H1 (cell line): ENCODE measurements around the gene ATP6V0D1. TPM values are rescaled to one million over a fixed set of nuclear protein-coding genes. Genes with fewer than 3 reads are reported as not detected.
A peak's percentile ranks its signal among the peaks of the same experiment; 100 is the strongest.

ENCODE experiments used
- CTCF ChIA-PET: fragments of 300-600 bp; sonication (Branson Sonifier 250); formaldehyde crosslinking; loops from one replicate; lab custom pipeline; 2021; ENCODE audit not compliant: partially characterized antibody; lab: Charles Lee
- POLR2A ChIA-PET: fragments of 300-600 bp; sonication (Branson Sonifier 250); formaldehyde crosslinking; loops from one replicate; lab custom pipeline; 2021; ENCODE audit warnings: inconsistent platforms; ENCODE audit not compliant: partially characterized antibody; lab: Charles Lee
- DNase-seq, 2 experiments: peaks; one replicate each; pipeline versions ENCODE4 v3.0.0 to v3.0.0-alpha.2; 2010 to 2022; ENCODE audit warnings: low spot score in 2 of 2, low read depth in 1 of 2, mixed read lengths in 1 of 2
- FAIRE-seq: peaks from 2 replicates; lab custom pipeline; 2011; peaks lifted over from hg19 to GRCh38; lab: Jason Lieb, UNC
- H2AFZ ChIP-seq: 2 replicates; pipeline ENCODE4 v1.8.1; 2012; ENCODE audit warnings: low read length, inconsistent platforms
- H2AK5ac ChIP-seq: 2 replicates; pipeline ENCODE4 v1.6.1; 2013; ENCODE audit warnings: low read depth, low read length
- H2BK120ac ChIP-seq: replicated peaks from 2 replicates; pipeline ENCODE3; 2013; ENCODE audit warnings: low read depth, low read length, inconsistent platforms
- H2BK12ac ChIP-seq: 2 replicates; pipeline ENCODE4 v1.6.1; 2013; ENCODE audit warnings: low read depth, low read length
- H2BK15ac ChIP-seq: 2 replicates; pipeline ENCODE4 v1.6.1; 2013; ENCODE audit warnings: low read length
- H2BK20ac ChIP-seq: 2 replicates; pipeline ENCODE4 v1.6.1; 2013; ENCODE audit warnings: low read length
- H2BK5ac ChIP-seq: 2 replicates; pipeline ENCODE4 v1.6.1; 2013; ENCODE audit warnings: low read depth, low read length
- H3K14ac ChIP-seq: 2 replicates; pipeline ENCODE4 v1.6.1; 2013; ENCODE audit warnings: inconsistent platforms; ENCODE audit not compliant: insufficient read length
- H3K18ac ChIP-seq: 2 replicates; pipeline ENCODE4 v1.6.1; 2013; ENCODE audit warnings: low read length; ENCODE audit errors: extremely low read depth
- H3K23ac ChIP-seq: 2 replicates; pipeline ENCODE4 v1.6.1; 2013; ENCODE audit warnings: inconsistent platforms; ENCODE audit not compliant: insufficient read length
- H3K23me2 ChIP-seq: 2 replicates; pipeline ENCODE4 v1.6.1; 2013; ENCODE audit warnings: low read depth, low read length
- H3K27ac ChIP-seq: 2 replicates; pipeline ENCODE4 v1.6.1; 2011; ENCODE audit warnings: low read depth, low read length, inconsistent platforms
- H3K27me3 ChIP-seq, 4 experiments: replicated peaks in 1 of 4; 1 replicate in 1 of 4; 2 replicates in 3 of 4; pipeline versions ENCODE4 v1.6.1 to v1.8.1; 2011 to 2013; ENCODE audit warnings: low read length in 3 of 4, mild to moderate bottlenecking in 3 of 4, inconsistent platforms in 2 of 4, mixed read lengths in 2 of 4, moderate library complexity in 1 of 4; ENCODE audit not compliant: control insufficient read depth in 3 of 4, insufficient read depth in 3 of 4; ENCODE audit errors: extremely low read depth in 1 of 4
- H3K36me3 ChIP-seq, 4 experiments: 2 replicates each; pipeline versions ENCODE4 v1.6.1 to v1.8.1; 2011 to 2013; ENCODE audit warnings: mild to moderate bottlenecking in 4 of 4, low read length in 3 of 4, moderate library complexity in 2 of 4, control low read depth in 1 of 4, inconsistent platforms in 1 of 4; ENCODE audit not compliant: insufficient read depth in 4 of 4, control insufficient read depth in 2 of 4
- H3K4ac ChIP-seq: replicated peaks from 2 replicates; pipeline ENCODE3; 2013; ENCODE audit warnings: low read length, low read depth, mixed read lengths, inconsistent platforms; ENCODE audit not compliant: insufficient read length
- H3K4me1 ChIP-seq, 4 experiments: replicated peaks in 1 of 4; 1 replicate in 1 of 4; 2 replicates in 3 of 4; pipeline versions ENCODE4 v1.6.1 to v1.8.1; 2011 to 2013; ENCODE audit warnings: low read length in 3 of 4, inconsistent platforms in 2 of 4, mixed read lengths in 1 of 4; ENCODE audit not compliant: insufficient read depth in 4 of 4, control insufficient read depth in 3 of 4
- H3K4me2 ChIP-seq, 2 experiments: 2 replicates each; pipeline versions ENCODE4 v1.6.1 to v1.8.1; 2011 to 2013; ENCODE audit warnings: low read depth in 2 of 2, low read length in 2 of 2, control low read depth in 1 of 2, inconsistent platforms in 1 of 2, mild to moderate bottlenecking in 1 of 2; ENCODE audit not compliant: insufficient read depth in 1 of 2
- H3K4me3 ChIP-seq, 4 experiments: fragments of 200-600, 300-600 bp in 1 of 4; sonication (generic), shearing (Covaris generic), sonication (Bioruptor Twin) in 1 of 4; 2 replicates each; pipeline versions ENCODE4 v1.5.1 to v1.8.1; 2011 to 2016; ENCODE audit warnings: low read length in 4 of 4, low read depth in 3 of 4, control low read depth in 2 of 4, inconsistent platforms in 2 of 4, mild to moderate bottlenecking in 2 of 4, mixed read lengths in 1 of 4, moderate library complexity in 1 of 4; ENCODE audit not compliant: insufficient read depth in 2 of 4; ENCODE audit errors: extremely low read depth in 1 of 4
- H3K56ac ChIP-seq: replicated peaks from 2 replicates; pipeline ENCODE3; 2013; ENCODE audit warnings: low read depth, mild to moderate bottlenecking, mixed read lengths, low read length, inconsistent platforms; ENCODE audit not compliant: insufficient read length
- H3K79me1 ChIP-seq: 2 replicates; pipeline ENCODE4 v1.6.1; 2013; ENCODE audit warnings: low read depth, low read length, control low read depth
- H3K79me2 ChIP-seq, 2 experiments: 2 replicates each; pipeline versions ENCODE4 v1.6.1 to v1.8.1; 2012 to 2013; ENCODE audit warnings: low read length in 2 of 2, mild to moderate bottlenecking in 2 of 2, inconsistent platforms in 1 of 2; ENCODE audit not compliant: insufficient read depth in 2 of 2, control insufficient read depth in 1 of 2
- H3K9ac ChIP-seq, 4 experiments: replicated peaks in 1 of 4; 1 replicate in 1 of 4; 2 replicates in 3 of 4; pipeline versions ENCODE4 v1.6.1 to v1.8.1; 2011 to 2013; ENCODE audit warnings: low read depth in 3 of 4, low read length in 3 of 4, control low read depth in 2 of 4, mild to moderate bottlenecking in 2 of 4, moderate library complexity in 2 of 4, inconsistent platforms in 1 of 4; ENCODE audit errors: extremely low read depth in 1 of 4
- H3K9me3 ChIP-seq, 2 experiments: 2 replicates each; pipeline versions ENCODE4 v1.6.1 to v1.8.1; 2012 to 2013; ENCODE audit warnings: mild to moderate bottlenecking in 2 of 2, moderate library complexity in 2 of 2, control low read depth in 1 of 2, inconsistent platforms in 1 of 2, low read depth in 1 of 2, low read length in 1 of 2, mixed read lengths in 1 of 2; ENCODE audit not compliant: insufficient read depth in 2 of 2
- H4K20me1 ChIP-seq, 2 experiments: replicated peaks in 1 of 2; 2 replicates each; pipeline versions ENCODE3 to v1.8.1; 2011 to 2013; ENCODE audit warnings: inconsistent platforms in 2 of 2, low read length in 2 of 2, mild to moderate bottlenecking in 1 of 2; ENCODE audit not compliant: insufficient read depth in 2 of 2, control insufficient read depth in 1 of 2
- H4K5ac ChIP-seq: 2 replicates; pipeline ENCODE4 v1.6.1; 2013; ENCODE audit warnings: low read length, low read depth, mixed read lengths, inconsistent platforms; ENCODE audit not compliant: insufficient read length
- H4K8ac ChIP-seq: 2 replicates; pipeline ENCODE4 v1.8.0; 2013; ENCODE audit warnings: mild to moderate bottlenecking, moderate library complexity, low read length, inconsistent platforms; ENCODE audit not compliant: insufficient read depth; ENCODE audit errors: extremely low read depth
- H4K91ac ChIP-seq: replicated peaks from 2 replicates; pipeline ENCODE3; 2013; ENCODE audit warnings: low read length, mixed read lengths, inconsistent platforms; ENCODE audit not compliant: insufficient read length
- EZH2 ChIP-seq: fragments of 200-600 bp; sonication (generic); IDR thresholded peaks from 2 replicates; pipeline ENCODE4 v1.7.1; 2012; ENCODE audit warnings: low read depth, mild to moderate bottlenecking, moderate library complexity, low read length, inconsistent platforms; ENCODE audit not compliant: severe bottlenecking
- KDM4A ChIP-seq: IDR thresholded peaks from one replicate; pipeline ENCODE4 v1.7.1; 2012; ENCODE audit warnings: low read depth, mild to moderate bottlenecking, moderate library complexity, low read length, inconsistent platforms; ENCODE audit not compliant: severe bottlenecking
- RAD21 ChIP-seq, 2 experiments: IDR thresholded peaks in 1 of 2; conservative IDR thresholded peaks in 1 of 2; 2 replicates each; pipeline ENCODE4 v1.6.1; 2011; ENCODE audit warnings: low read depth in 2 of 2, low read length in 2 of 2, improper control_type of control experiment in 1 of 2, inconsistent platforms in 1 of 2, mild to moderate bottlenecking in 1 of 2, moderate library complexity in 1 of 2
- WGBS, 2 experiments: shearing (Covaris generic) in 1 of 2; methylation state at CpG; one replicate each; pipeline versions ENCODE4 v1.1.6 to v1.1.7; 2013 to 2015; ENCODE audit warnings: low lambda C conversion rate in 2 of 2, mixed read lengths in 2 of 2, inconsistent platforms in 1 of 2, low coverage in 1 of 2, missing lambda C conversion rate in 1 of 2; ENCODE audit not compliant: insufficient replicate concordance in 2 of 2, insufficient coverage in 1 of 2, insufficient read length in 1 of 2; ENCODE audit errors: extremely low coverage in 1 of 2, missing lambda C conversion rate in 1 of 2; 5-methylcytosine and 5-hydroxymethylcytosine counted together
- polyA plus RNA-seq, 7 experiments: library from polyadenylated mRNA; depleted of rRNA in 3 of 7; stranded (reverse) in 5 of 7; unstranded in 2 of 7; fragments of >200 nt in 5 of 7; fragments of 200-250 nt in 2 of 7; gene quantifications; 1 replicate in 5 of 7; 2 replicates in 1 of 7; 4 replicates in 1 of 7; pipeline versions ENCODE4 v1.2.1 to v1.2.3, GENCODE V29; 2011 to 2013; ENCODE audit warnings: missing spikeins in 2 of 7, mixed read lengths in 2 of 7
- total RNA-seq: library from RNA; stranded (reverse); fragmentation: NEBNext Ultra II Directional; extraction: Animal tissue kit (Norgen Biotek cat#: 25700); gene quantifications from 2 replicates; pipeline ENCODE4 v1.2.1, GENCODE V29; 2021

Gene ATP6V0D1
- total and polyA plus RNA-seq, 2 of the 8 experiments (the other 6 are each of a cell fraction or from before 2014, with no cell fraction given), result 47.3 to 134 TPM

GRCh38 chr16:67429799-67430503 is 51.0 kb downstream of the ATP6V0D1 start:
- H4K20me1 ChIP-seq, result no peaks in the 10 kb centered on the region
- H3K4me1 ChIP-seq, result peaks cover 10 to 48% (median 39%) of the 10 kb centered on the region in 4 experiments
- CTCF ChIA-PET, result interaction anchor here (1.1 to 28.4 kb wide), 8 partner anchors 10 to 103 kb away, joined by 5 to 683 read pairs (median 112); partner anchors contain the start of genes KCTD19, LRRC36, TPPP3 and ZDHHC1
- H3K9me3 ChIP-seq, result no peaks in the 10 kb centered on the region
- FAIRE-seq, result no peak
- H4K8ac ChIP-seq, result peak overlapping the region; percentile 87
- no peak overlapping the region for H2BK20ac ChIP-seq
- H3K4me2 ChIP-seq, result peak overlapping the region; percentile 87 to 92
- no peaks in the 10 kb centered on the region; a peak in 1 of 4 replicates for H3K79me2 ChIP-seq
- H3K56ac ChIP-seq, result no peak overlapping the region
- H3K79me1 ChIP-seq, result peaks cover 10% of the 10 kb centered on the region; the same call in 1 of the 2 replicates
- WGBS, 2 experiments, result 41% methylated on average over 11 of the region's 13 CpGs; no CpG with 5 or more reads in 1 of the 2 experiments
- peak overlapping the region; percentile 62 for H3K4ac ChIP-seq
- H3K27ac ChIP-seq, result no peak overlapping the region
- H3K23me2 ChIP-seq, result peaks cover 17% of the 10 kb centered on the region; the same call in 1 of the 2 replicates
- H3K18ac ChIP-seq, result peak overlapping the region; percentile 99
- no peak for DNase-seq
- no peak overlapping the region for H2BK120ac ChIP-seq
- H4K5ac ChIP-seq, result no peak overlapping the region
- H3K27me3 ChIP-seq, result peaks cover 0 to 19% (median 15%) of the 10 kb centered on the region in 4 experiments; a peak in 6 of 7 replicates
- H2BK15ac ChIP-seq, result no peak overlapping the region
- TF ChIP-seq KDM4A (no peak), RAD21 (IDR thresholded peaks at IDR 0.05 in 1 of 2, conservative IDR thresholded peaks at IDR 0.05 in 1 of 2; ENCODE audit: low read depth in 2 of 2, low read length in 2 of 2) (no peak), EZH2 (peak; percentile 28)
- TF ChIP-seq, all 59 proteins: peak for 1
- H3K23ac ChIP-seq, result no peak overlapping the region
- H3K4me3 ChIP-seq, result peak overlapping the region; percentile 56 to 86 (median 66)
- peak overlapping the region; percentile 32; the same call in 1 of the 2 replicates for H2BK5ac ChIP-seq
- peak overlapping the region; percentile 24 to 76 (median 70); a peak in 5 of 7 replicates for H3K9ac ChIP-seq
- H2AK5ac ChIP-seq, result no peak overlapping the region; the same call in 1 of the 2 replicates
- POLR2A ChIA-PET, result interaction anchor here (0.8 to 7.3 kb wide), 7 partner anchors 8 to 37 kb away, joined by 3 to 67 read pairs (median 4); no protein-coding TSS in a partner anchor
- peaks cover 0 to 2% (median 0%) of the 10 kb centered on the region in 4 experiments; a peak in 2 of 8 replicates for H3K36me3 ChIP-seq
- no peak overlapping the region for H3K14ac ChIP-seq
- no peak overlapping the region for H2AFZ ChIP-seq
- peak overlapping the region; percentile 89 for H4K91ac ChIP-seq
- peak overlapping the region; percentile 88; the same call in 1 of the 2 replicates for H2BK12ac ChIP-seq
